Parietal lobe (tissue), 1 donor: ENCODE results near the gene TXNDC16. TPM values are rescaled to one million over a fixed set of nuclear protein-coding genes. Genes with fewer than 3 reads are reported as not detected.

Experiments used
- total RNA-seq: library from RNA; depleted of rRNA; stranded (reverse); fragments of >200 nt; gene quantifications from one replicate; pipeline ENCODE4 v1.2.3, GENCODE V29; 2014

The TXNDC16 gene, protein sequence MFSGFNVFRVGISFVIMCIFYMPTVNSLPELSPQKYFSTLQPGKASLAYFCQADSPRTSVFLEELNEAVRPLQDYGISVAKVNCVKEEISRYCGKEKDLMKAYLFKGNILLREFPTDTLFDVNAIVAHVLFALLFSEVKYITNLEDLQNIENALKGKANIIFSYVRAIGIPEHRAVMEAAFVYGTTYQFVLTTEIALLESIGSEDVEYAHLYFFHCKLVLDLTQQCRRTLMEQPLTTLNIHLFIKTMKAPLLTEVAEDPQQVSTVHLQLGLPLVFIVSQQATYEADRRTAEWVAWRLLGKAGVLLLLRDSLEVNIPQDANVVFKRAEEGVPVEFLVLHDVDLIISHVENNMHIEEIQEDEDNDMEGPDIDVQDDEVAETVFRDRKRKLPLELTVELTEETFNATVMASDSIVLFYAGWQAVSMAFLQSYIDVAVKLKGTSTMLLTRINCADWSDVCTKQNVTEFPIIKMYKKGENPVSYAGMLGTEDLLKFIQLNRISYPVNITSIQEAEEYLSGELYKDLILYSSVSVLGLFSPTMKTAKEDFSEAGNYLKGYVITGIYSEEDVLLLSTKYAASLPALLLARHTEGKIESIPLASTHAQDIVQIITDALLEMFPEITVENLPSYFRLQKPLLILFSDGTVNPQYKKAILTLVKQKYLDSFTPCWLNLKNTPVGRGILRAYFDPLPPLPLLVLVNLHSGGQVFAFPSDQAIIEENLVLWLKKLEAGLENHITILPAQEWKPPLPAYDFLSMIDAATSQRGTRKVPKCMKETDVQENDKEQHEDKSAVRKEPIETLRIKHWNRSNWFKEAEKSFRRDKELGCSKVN
- total RNA-seq: 46.3 TPM

DNA sequence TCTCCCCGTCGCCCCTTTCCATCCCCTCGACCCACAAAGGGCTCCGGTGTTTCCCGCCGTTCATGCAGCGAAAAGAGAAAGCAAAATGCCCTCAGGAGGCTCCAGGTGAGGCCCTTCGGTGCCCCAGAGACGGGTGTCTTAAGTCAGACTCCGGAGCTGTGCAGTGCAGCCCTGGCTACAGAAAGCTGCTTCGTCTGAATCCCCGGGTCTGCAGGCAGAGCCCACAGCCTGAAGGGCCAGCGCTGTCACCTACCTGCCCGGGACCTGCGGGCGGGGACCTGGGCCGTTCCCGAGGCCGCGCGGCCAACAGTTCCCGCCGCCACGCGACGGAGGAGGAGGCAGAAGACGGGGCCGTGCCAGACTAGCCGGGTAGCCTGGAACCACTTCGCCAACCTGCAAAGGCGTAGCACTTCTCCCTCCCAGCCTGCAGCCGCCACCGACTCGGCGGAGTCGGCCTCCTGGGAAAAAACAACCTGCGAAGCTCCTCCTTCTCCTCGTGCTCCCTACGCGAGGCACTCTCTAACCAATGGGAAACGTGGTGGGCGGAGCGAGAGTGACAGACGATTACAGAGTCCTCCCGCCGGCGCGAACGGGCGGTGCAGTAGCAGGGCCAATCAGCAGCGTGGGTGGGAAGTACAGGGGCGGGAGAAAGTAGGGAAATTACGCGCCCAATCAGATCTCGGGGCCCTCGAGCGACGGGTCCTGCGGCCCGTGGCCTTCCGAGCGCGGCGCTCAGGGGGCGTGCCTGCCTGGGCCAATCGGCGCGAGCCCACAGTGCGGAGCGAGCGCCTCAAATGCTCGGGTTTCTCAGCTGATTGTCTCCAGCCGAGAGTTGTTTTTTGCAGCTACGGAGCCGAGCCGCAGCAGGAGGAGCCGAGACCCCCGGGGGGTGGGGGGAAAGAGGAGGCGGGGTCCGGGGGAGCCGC lies at the start of gene TXNDC16, which contains the start of gene GPR137C:
Gene TXNDC16 (minus strand): TSS at position 443 of the 926 bp plus-strand sequence. CDS start 8,948 bp downstream, outside the sequence.
Gene GPR137C (plus strand): TSS at position 774 of the 926 bp plus-strand sequence. CDS start 312 bp downstream, outside the sequence.

Other genes with a start within 250 kb of the TXNDC16 start
- not detected for gene PTGER2, start 238.2 kb downstream of the TXNDC16 start, total RNA-seq
- 33.2 TPM for gene GPR137C, start 331 bp upstream of the TXNDC16 start, total RNA-seq
- gene ERO1A, start 143.1 kb upstream of the TXNDC16 start, total RNA-seq: 47.6 TPM
- 137 TPM for gene PSMC6, start 154.7 kb upstream of the TXNDC16 start, total RNA-seq
- 21.6 TPM for gene STYX, start 177.7 kb upstream of the TXNDC16 start, total RNA-seq
- 15.7 TPM for gene GNPNAT1, start 239.1 kb upstream of the TXNDC16 start, total RNA-seq